Measurements from ENCODE around the gene SLC41A3.
"Not testable (repeated sequence)": the region's sequence is repeated elsewhere in the genome, so short reads cannot be mapped to it uniquely, and the experiment has no call there.

The SLC41A3 gene

GRCh38 chr3:126105691-126106187 lies 21.8 kb upstream of the SLC41A3 start:
- DNase-seq, result no peak

GRCh38 chr3:126104742-126105605 lies 21.1 kb upstream of the SLC41A3 start:
- DNase-seq, result no peak

GRCh38 chr3:126104028-126104635 lies 20.2 kb upstream of the SLC41A3 start:
- DNase-seq, result no peak

- no peak for DNase-seq
Observed at GRCh38 chr3:126103121-126104027, 19.4 kb upstream of the SLC41A3 start.

GRCh38 chr3:126102530-126102951 lies 18.6 kb upstream of the SLC41A3 start:
- no peak for DNase-seq

GRCh38 chr3:126102011-126102410 lies 18.1 kb upstream of the SLC41A3 start:
- no peak for DNase-seq

- DNase-seq, result no peak
Observed at GRCh38 chr3:126101521-126101982, 17.6 kb upstream of the SLC41A3 start.

GRCh38 chr3:126100634-126101301 lies 16.8 kb upstream of the SLC41A3 start:
- no peak for DNase-seq

GRCh38 chr3:126100269-126100633 lies 16.3 kb upstream of the SLC41A3 start:
- no peak for DNase-seq

- DNase-seq, result no peak
Observed at GRCh38 chr3:126098391-126098858, 14.5 kb upstream of the SLC41A3 start.

- no peak for DNase-seq
Observed at GRCh38 chr3:126097801-126098200, 13.9 kb upstream of the SLC41A3 start.

GRCh38 chr3:126096274-126096673 lies 12.3 kb upstream of the SLC41A3 start:
- DNase-seq, result not testable (repeated sequence)

- DNase-seq, result not testable (repeated sequence)
Observed at GRCh38 chr3:126092128-126092527, 8.2 kb upstream of the SLC41A3 start.

GRCh38 chr3:126087552-126088175 lies 3.7 kb upstream of the SLC41A3 start:
- no peak for DNase-seq

GRCh38 chr3:126085841-126086240 lies 1.9 kb upstream of the SLC41A3 start:
- DNase-seq, result no peak

GRCh38 chr3:126085276-126085675 lies 1.4 kb upstream of the SLC41A3 start:
- DNase-seq, result no peak

- no peak for DNase-seq
Observed at GRCh38 chr3:126084768-126085180, 850 bp upstream of the SLC41A3 start.

GRCh38 chr3:126083511-126083912 lies 412 bp downstream of the SLC41A3 start:
- peak; percentile 46 for DNase-seq

- DNase-seq, result no peak
Observed at GRCh38 chr3:126083138-126083445, 832 bp downstream of the SLC41A3 start.

GRCh38 chr3:126082362-126083137 lies 1.4 kb downstream of the SLC41A3 start:
- no peak for DNase-seq
